ENCODE measurements around the gene TNFRSF12A.

DNA sequence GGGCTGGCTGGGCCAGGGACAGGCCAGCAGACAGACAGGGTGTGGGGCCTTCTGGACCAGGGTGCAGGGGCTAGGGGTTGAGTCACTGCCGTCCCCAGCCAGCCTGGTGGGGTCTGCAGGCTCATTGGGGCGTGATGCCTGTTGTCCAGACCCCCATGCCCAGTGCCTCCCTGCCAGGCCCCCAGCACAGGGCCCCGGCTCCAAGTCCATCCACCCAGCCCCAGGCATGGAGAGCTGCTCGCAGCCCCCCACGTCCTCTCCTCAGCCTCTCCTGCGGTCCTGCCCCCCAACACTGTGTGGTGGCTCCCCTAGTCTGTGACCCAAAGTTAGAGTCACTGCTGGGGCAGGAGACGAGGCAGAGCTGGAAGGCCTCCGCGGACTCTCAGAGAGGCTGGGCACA, 32.9 kb upstream of the TNFRSF12A start:
- TF ChIP-seq POLR2AphosphoS5 (IDR thresholded peaks at IDR 0.05; ENCODE audit: low read depth, low read length) (no peak), SIN3A (IDR thresholded peaks at IDR 0.05; ENCODE audit: borderline replicate concordance, insufficient read depth, low read depth, low read length) (no peak)
- TF ChIP-seq, protein P1, sequence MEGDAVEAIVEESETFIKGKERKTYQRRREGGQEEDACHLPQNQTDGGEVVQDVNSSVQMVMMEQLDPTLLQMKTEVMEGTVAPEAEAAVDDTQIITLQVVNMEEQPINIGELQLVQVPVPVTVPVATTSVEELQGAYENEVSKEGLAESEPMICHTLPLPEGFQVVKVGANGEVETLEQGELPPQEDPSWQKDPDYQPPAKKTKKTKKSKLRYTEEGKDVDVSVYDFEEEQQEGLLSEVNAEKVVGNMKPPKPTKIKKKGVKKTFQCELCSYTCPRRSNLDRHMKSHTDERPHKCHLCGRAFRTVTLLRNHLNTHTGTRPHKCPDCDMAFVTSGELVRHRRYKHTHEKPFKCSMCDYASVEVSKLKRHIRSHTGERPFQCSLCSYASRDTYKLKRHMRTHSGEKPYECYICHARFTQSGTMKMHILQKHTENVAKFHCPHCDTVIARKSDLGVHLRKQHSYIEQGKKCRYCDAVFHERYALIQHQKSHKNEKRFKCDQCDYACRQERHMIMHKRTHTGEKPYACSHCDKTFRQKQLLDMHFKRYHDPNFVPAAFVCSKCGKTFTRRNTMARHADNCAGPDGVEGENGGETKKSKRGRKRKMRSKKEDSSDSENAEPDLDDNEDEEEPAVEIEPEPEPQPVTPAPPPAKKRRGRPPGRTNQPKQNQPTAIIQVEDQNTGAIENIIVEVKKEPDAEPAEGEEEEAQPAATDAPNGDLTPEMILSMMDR (IDR thresholded peaks at IDR 0.05): no peak
